ENCODE data around the gene METTL26. TPM values are rescaled to one million over a fixed set of nuclear protein-coding genes. Genes with fewer than 3 reads are reported as not detected.
A peak's percentile ranks its signal among the peaks of the same experiment; 100 is the strongest.

METTL26 gene
- total RNA-seq, 1 experiment from 2014 or later = 121 TPM

- TF ChIP-seq, protein P1, sequence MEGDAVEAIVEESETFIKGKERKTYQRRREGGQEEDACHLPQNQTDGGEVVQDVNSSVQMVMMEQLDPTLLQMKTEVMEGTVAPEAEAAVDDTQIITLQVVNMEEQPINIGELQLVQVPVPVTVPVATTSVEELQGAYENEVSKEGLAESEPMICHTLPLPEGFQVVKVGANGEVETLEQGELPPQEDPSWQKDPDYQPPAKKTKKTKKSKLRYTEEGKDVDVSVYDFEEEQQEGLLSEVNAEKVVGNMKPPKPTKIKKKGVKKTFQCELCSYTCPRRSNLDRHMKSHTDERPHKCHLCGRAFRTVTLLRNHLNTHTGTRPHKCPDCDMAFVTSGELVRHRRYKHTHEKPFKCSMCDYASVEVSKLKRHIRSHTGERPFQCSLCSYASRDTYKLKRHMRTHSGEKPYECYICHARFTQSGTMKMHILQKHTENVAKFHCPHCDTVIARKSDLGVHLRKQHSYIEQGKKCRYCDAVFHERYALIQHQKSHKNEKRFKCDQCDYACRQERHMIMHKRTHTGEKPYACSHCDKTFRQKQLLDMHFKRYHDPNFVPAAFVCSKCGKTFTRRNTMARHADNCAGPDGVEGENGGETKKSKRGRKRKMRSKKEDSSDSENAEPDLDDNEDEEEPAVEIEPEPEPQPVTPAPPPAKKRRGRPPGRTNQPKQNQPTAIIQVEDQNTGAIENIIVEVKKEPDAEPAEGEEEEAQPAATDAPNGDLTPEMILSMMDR (IDR thresholded peaks at IDR 0.05; ENCODE audit: unreplicated experiment) = no peak
- CTCF ChIA-PET = no interaction called here
- Mint-ChIP-seq H3K4me1 (ENCODE audit: low read depth, unreplicated experiment) (no peaks in the 10 kb centered on the region), H3K36me3 (ENCODE audit: insufficient read depth, unreplicated experiment) (peaks cover 60% of the 10 kb centered on the region), H3K27ac (ENCODE audit: unreplicated experiment) (no peak overlapping the region), H3K4me3 (ENCODE audit: low read depth, unreplicated experiment) (peak overlapping the region; percentile 87), H3K9me3 (ENCODE audit: low read depth, unreplicated experiment) (no peaks in the 10 kb centered on the region), H3K27me3 (ENCODE audit: unreplicated experiment) (no peaks in the 10 kb centered on the region)
- no peak for DNase-seq
- no TSS peak for BruUV-seq (replicated peaks)
- intact Hi-C loops (cut with micrococcal nuclease; ENCODE audit: unreplicated experiment) = no loop called here
These were observed 33.6 kb upstream of the METTL26 start for GRCh38 chr16:669666-670065.

DNA sequence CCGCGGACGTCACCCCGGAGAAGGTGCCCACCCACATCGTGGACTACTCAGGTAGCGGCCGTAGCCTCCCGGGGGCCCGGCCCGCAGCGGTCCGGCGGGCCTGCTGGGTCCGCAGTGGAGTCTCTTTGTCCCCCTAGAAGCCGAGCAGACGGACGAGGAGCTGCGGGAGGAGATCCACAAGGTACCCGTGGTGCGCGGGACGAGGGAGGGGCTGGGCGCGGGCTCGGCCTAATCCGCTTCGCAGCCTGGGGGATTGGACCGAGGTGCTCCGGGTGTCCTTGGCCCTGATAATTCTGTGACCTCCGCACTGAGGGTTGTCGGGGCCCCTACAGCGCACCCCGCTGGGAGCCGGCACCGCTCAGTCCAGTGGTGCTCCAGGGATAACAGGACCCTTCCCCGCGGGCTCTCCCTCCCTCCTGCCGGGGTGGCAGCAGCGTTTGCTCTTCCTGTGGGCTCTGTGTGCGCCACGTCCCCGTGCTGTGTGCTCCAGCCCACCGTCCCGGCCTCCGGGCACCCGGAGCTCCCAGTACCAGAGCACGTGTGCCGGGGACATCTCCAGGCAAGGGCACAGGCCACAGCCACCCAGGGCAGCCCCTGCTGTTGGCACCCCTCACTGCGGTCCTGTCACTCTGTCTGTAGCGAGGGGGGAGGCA, 32.5 kb upstream of the METTL26 start:
- H3K4me1 Mint-ChIP-seq (ENCODE audit: low read depth, unreplicated experiment) = no peaks in the 10 kb centered on the region
- intact Hi-C loops (cut with micrococcal nuclease; ENCODE audit: unreplicated experiment) = no loop called here
- H3K27me3 Mint-ChIP-seq (ENCODE audit: unreplicated experiment) = no peaks in the 10 kb centered on the region
- no peaks in the 10 kb centered on the region for H3K9me3 Mint-ChIP-seq (ENCODE audit: low read depth, unreplicated experiment)
- peak overlapping the region; percentile 87 for H3K4me3 Mint-ChIP-seq (ENCODE audit: low read depth, unreplicated experiment)
- TF ChIP-seq, protein P1 (IDR thresholded peaks at IDR 0.05; ENCODE audit: unreplicated experiment) = no peak
- DNase-seq = no peak
- H3K27ac Mint-ChIP-seq (ENCODE audit: unreplicated experiment) = no peak overlapping the region
- peaks cover 51% of the 10 kb centered on the region for H3K36me3 Mint-ChIP-seq (ENCODE audit: insufficient read depth, unreplicated experiment)
- no TSS peak for BruUV-seq (replicated peaks)
- CTCF ChIA-PET = interaction anchor here (0.5 to 1.3 kb wide), 2 partner anchors 21 to 316 kb away, joined by 3 to 5 read pairs; partner anchors contain the start of gene AXIN1

DNA sequence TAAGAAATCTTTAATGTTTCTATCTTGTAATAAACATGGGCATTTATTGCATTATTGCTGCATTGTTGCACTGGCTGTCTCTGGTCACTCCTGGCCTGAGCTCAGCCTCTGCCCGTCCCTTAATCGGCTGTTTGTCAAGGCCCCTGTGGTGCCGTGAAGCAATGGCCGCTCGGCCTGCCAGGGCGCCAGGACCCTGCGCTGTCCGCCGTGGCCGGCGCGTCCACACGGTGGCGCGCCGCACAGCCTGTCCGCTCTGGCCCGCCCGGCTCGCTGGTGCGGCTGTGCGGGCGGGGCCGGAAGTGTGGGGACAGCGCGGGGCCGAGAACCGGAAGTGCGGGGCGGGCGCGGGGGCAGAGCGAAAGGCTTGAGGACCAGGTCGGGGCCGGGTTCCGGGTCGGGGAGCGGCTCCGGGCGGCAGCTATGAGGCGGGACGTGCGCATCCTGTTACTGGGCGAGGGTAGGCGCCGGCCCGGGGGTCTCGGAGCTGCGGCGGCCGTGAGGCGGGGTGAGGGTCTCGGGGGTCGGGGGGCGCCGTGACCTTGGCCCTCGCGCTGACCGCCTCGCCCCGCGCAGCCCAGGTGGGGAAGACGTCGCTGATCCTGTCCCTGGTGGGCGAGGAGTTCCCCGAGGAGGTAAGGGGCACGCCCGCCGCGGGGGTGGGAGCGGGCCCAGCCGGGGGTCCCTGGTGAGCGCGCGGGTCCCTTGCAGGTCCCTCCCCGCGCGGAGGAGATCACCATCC, 31.8 kb upstream of the METTL26 start, which contains the start of gene RHOT2:
Gene RHOT2 (plus strand): TSS at position 353 of the 739 bp plus-strand sequence. CDS start 68 bp downstream, at position 421.
- no peaks in the 10 kb centered on the region for H3K4me1 Mint-ChIP-seq (ENCODE audit: low read depth, unreplicated experiment)
- TF ChIP-seq, protein P1 (IDR thresholded peaks at IDR 0.05; ENCODE audit: unreplicated experiment) = peak; percentile 83
- CTCF ChIA-PET = interaction anchor here (0.5 to 1.3 kb wide), 3 partner anchors 20 to 663 kb away, joined by 3 read pairs; partner anchors contain the start of gene HAGHL
- intact Hi-C loops (cut with micrococcal nuclease; ENCODE audit: unreplicated experiment) = no loop called here
- H3K27ac Mint-ChIP-seq (ENCODE audit: unreplicated experiment) = peak within 1 kb of the TSS; percentile 61
- peaks cover 46% of the 10 kb centered on the region for H3K36me3 Mint-ChIP-seq (ENCODE audit: insufficient read depth, unreplicated experiment)
- BruUV-seq (replicated peaks) = no TSS peak
- peak; percentile 97 for DNase-seq
- peak within 1 kb of the TSS; percentile 87 for H3K4me3 Mint-ChIP-seq (ENCODE audit: low read depth, unreplicated experiment)
- no peaks in the 10 kb centered on the region for H3K27me3 Mint-ChIP-seq (ENCODE audit: unreplicated experiment)
- H3K9me3 Mint-ChIP-seq (ENCODE audit: low read depth, unreplicated experiment) = no peaks in the 10 kb centered on the region

DNA sequence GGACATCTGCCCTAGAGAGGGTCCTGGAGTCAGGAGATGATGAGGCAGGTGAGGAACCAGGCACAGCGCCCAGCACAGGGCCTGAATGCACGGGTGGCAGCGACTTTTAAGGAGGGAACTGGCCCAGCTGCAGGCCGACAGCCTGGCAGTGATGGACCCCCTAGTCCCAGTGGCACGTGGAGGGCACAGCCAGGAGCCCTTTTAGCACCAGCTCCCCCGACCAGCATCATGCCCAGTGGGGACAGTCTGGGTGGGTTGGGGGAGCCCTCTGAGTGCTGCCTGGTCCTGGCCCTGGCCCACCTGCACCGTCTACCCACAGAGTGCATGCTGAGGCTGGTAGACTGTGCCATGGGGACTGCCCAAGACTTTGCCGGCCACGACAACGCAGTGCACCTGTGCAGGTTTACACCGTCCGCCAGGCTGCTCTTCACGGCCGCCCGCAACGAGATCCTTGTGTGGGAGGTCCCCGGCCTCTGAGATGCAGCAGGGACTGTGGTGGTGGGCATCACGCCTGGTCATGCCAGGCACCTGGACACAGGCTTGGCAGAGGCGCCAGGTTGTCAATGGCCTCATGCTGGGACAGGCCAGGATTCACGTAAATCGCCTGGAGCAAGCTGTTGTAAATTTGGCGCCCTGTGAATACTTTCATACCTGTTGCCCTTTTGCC, 31.1 kb upstream of the METTL26 start:
- no peak for DNase-seq
- Mint-ChIP-seq H3K4me1 (ENCODE audit: low read depth, unreplicated experiment) (no peaks in the 10 kb centered on the region), H3K4me3 (ENCODE audit: low read depth, unreplicated experiment) (peak overlapping the region; percentile 87), H3K27me3 (ENCODE audit: unreplicated experiment) (no peaks in the 10 kb centered on the region), H3K9me3 (ENCODE audit: low read depth, unreplicated experiment) (no peaks in the 10 kb centered on the region), H3K27ac (ENCODE audit: unreplicated experiment) (no peak overlapping the region), H3K36me3 (ENCODE audit: insufficient read depth, unreplicated experiment) (peaks cover 50% of the 10 kb centered on the region)
- TF ChIP-seq, protein P1 (IDR thresholded peaks at IDR 0.05; ENCODE audit: unreplicated experiment) = no peak
- intact Hi-C loops (cut with micrococcal nuclease; ENCODE audit: unreplicated experiment) = no loop called here
- no TSS peak for BruUV-seq (replicated peaks)
- CTCF ChIA-PET = interaction anchor here (0.7 to 1.3 kb wide), 2 partner anchors 19 to 59 kb away, joined by 3 read pairs; partner anchors contain the start of gene HAGHL
